GM06990 (cell line): ENCODE data around the gene CPSF7.

ENCODE experiments used
- DNase-seq: peaks from one replicate; pipeline ENCODE4 v3.0.0-alpha.2; 2011; ENCODE audit not compliant: insufficient read length; ENCODE audit errors: extremely low read depth
- H3K27me3 ChIP-seq: replicated peaks from 2 replicates; pipeline ENCODE4 v1.6.0; 2011; ENCODE audit warnings: low read length; ENCODE audit not compliant: control insufficient read depth, insufficient read depth
- H3K36me3 ChIP-seq: 2 replicates; pipeline ENCODE4 v1.5.1; 2011; ENCODE audit warnings: low read length; ENCODE audit not compliant: control insufficient read depth, insufficient read depth
- H3K4me3 ChIP-seq: replicated peaks from 2 replicates; pipeline ENCODE4 v1.5.1; 2011; ENCODE audit warnings: low read depth, mild to moderate bottlenecking, control low read depth, low read length
- TF ChIP-seq, protein P1 (sequence below): IDR thresholded peaks from 2 replicates; pipeline ENCODE4 v1.5.1; 2011; ENCODE audit warnings: low read length, control low read depth, mild to moderate bottlenecking, inconsistent platforms; ENCODE audit not compliant: insufficient read depth, poor library complexity, severe bottlenecking

CPSF7 gene

DNA sequence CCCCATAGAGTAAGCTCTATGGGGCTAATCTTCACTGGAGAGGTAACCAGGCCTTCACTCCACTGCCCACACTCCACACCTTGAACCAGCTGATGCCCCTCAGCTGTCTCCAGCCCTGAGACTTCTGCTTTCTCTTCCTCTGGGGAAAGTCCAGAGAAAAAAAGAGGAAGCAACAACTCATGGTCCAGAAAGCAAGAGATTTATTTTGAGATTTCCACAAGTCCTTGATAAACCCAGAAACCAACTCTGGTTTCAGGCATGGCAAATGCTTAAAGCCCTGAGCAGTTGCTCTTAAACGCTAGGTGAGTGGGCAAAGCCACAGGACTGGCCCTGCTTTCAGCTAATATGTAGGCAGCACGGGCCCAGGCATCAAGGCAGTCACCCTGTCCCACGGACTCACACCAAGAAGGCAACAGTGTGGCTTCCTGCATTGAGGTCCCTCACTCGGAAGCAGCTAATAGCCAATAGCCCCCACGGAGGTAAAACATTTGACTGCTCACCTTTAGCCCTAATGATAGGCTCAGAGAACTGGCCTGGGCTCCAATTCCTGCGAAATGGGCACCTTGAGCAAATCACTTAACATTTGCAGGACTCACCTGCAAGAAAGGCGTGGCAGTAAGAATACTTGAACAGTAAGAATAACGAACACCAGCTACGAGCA is 72.4 kb downstream of the CPSF7 start:
- Histone ChIP-seq H3K27me3 (no peaks in the 10 kb centered on the region), H3K4me3 (peak overlapping the region; percentile 6; the same call in 1 of the 2 replicates), H3K36me3 (peaks cover 14% of the 10 kb centered on the region)
- TF ChIP-seq, protein P1, sequence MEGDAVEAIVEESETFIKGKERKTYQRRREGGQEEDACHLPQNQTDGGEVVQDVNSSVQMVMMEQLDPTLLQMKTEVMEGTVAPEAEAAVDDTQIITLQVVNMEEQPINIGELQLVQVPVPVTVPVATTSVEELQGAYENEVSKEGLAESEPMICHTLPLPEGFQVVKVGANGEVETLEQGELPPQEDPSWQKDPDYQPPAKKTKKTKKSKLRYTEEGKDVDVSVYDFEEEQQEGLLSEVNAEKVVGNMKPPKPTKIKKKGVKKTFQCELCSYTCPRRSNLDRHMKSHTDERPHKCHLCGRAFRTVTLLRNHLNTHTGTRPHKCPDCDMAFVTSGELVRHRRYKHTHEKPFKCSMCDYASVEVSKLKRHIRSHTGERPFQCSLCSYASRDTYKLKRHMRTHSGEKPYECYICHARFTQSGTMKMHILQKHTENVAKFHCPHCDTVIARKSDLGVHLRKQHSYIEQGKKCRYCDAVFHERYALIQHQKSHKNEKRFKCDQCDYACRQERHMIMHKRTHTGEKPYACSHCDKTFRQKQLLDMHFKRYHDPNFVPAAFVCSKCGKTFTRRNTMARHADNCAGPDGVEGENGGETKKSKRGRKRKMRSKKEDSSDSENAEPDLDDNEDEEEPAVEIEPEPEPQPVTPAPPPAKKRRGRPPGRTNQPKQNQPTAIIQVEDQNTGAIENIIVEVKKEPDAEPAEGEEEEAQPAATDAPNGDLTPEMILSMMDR, result no peak
- peak; percentile 74 for DNase-seq

DNA sequence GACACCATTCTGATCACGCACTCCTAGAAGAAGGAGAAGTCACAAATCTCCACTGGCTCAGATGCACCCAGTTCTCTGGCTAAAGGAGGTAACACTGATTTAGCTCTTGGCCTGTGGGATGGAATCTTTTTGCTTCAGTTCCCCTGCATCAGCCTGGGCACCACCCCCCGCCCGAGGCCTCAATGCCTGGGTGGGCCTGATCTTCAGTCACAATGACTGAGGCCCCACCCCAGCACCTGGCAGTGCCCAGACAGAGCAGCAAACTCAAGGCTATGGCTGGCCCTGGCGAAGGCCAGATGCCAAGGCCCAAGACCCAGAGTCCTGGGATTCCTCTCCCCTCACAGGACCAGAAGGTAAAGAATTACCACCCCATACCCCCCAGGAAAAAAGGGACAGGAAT is 73.1 kb downstream of the CPSF7 start:
- H3K4me3 ChIP-seq, result peak overlapping the region; percentile 4; the same call in 1 of the 2 replicates

DNA sequence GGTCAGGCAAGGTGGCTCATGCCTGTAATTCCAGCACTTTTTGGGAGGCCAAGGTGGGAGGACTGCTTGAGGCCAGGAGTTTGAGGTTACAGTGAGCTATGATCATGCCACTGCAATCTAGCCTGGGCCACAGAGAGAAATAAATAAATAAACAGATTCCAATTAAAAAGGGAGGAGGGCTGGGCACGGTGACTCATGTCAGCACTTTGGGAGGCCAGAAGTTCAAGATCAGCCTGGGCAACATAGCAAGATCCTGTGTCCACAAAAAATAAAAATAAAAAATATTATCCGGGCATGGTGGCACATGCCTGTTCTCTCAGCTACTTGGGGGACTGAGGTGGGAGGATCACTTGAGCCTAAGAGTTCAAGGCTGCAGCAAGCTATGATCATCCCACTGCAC is 75.6 kb downstream of the CPSF7 start:
- Histone ChIP-seq H3K27me3 (no peaks in the 10 kb centered on the region), H3K36me3 (peaks cover 35% of the 10 kb centered on the region), H3K4me3 (no peak overlapping the region)
- TF ChIP-seq, protein P1, result no peak
- no peak for DNase-seq

More for the DNA sequence above, 73.1 kb downstream of the CPSF7 start:
- no peak for DNase-seq
- no peaks in the 10 kb centered on the region for H3K27me3 ChIP-seq
- TF ChIP-seq, protein P1, result no peak
- H3K36me3 ChIP-seq, result peaks cover 18% of the 10 kb centered on the region

DNA sequence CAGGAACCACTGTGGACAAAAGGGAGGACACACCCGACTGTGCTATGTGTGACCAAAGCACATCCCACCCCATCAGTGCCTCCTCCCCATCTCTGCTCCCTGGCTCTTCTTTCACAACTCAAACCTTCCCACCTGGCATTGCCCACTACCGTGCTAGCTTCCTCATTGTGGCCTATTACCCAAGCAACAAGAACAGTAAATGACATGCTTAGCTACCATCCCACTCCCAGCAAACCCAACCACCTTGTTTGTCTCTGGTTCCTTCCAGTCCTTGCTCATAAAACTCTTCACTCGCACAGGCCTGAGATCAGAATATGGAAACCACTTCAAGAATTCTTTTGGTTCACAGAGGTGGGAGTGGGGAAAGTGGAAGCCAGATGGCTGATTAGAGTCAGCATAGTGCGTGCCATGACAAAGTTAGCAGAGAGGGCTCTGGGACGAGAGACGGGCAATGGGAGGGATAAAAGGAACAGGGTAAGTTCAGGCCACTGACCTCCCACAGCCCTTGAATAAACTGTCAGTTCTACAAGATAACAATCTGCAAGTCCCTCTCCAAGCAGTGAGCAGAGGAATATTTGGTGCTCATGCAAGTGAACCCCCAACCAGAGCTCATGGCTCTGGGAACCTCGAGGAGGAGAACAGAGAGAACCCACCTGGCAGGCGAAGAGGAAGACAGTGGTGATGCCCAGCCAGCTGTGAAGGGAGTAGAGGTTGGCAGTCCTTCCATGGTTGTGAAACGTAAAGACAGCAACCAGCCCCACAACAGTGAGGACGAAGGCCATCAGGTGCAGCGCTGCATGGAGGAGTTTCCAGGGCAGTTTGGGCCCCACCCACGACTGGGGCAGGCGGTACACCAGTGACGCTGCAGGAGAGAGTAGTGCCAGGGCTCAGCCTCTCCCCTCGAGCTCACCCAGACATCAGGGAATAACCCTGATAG is 76.4 kb downstream of the CPSF7 start:
- DNase-seq, result no peak
- Histone ChIP-seq H3K27me3 (no peaks in the 10 kb centered on the region), H3K4me3 (no peak overlapping the region), H3K36me3 (peaks cover 43% of the 10 kb centered on the region)
- TF ChIP-seq, protein P1, result no peak
